NT2/D1 (cell line): Measurements from ENCODE around the gene NCDN.

Source experiments
- DNase-seq: peaks from one replicate; pipeline ENCODE4 v3.0.0-alpha.2; 2011; ENCODE audit warnings: low read depth, low spot score
- H3K27me3 ChIP-seq: 2 replicates; pipeline ENCODE4 v1.6.0; 2011; ENCODE audit warnings: mild to moderate bottlenecking; ENCODE audit not compliant: insufficient read length, insufficient read depth
- H3K36me3 ChIP-seq: 2 replicates; pipeline ENCODE4 v1.6.1; 2011; ENCODE audit warnings: mild to moderate bottlenecking, low read length, mixed read lengths; ENCODE audit not compliant: insufficient read depth, insufficient read length
- H3K4me1 ChIP-seq: 2 replicates; pipeline ENCODE4 v1.5.1; 2011; ENCODE audit not compliant: insufficient read depth, insufficient read length
- H3K4me3 ChIP-seq: 2 replicates; pipeline ENCODE4 v1.5.1; 2011; ENCODE audit warnings: low read depth; ENCODE audit not compliant: insufficient read length
- H3K9ac ChIP-seq: 2 replicates; pipeline ENCODE4 v1.6.0; 2011; ENCODE audit warnings: low read depth; ENCODE audit not compliant: insufficient read length
- H3K9me3 ChIP-seq: 2 replicates; pipeline ENCODE4 v1.5.1; 2011; ENCODE audit warnings: mild to moderate bottlenecking, low read length; ENCODE audit not compliant: insufficient read depth
- SUZ12 ChIP-seq: IDR thresholded peaks from 2 replicates; pipeline ENCODE4 v1.6.1; 2011; ENCODE audit not compliant: insufficient read length, insufficient read depth; ENCODE audit errors: extremely low read depth
- YY1 ChIP-seq: IDR thresholded peaks from 2 replicates; pipeline ENCODE4 v1.6.1; 2011; ENCODE audit not compliant: insufficient read length, insufficient read depth
- ZNF274 ChIP-seq: IDR thresholded peaks from 2 replicates; pipeline ENCODE4 v1.6.1; 2011; ENCODE audit warnings: mild to moderate bottlenecking, low read depth, low read length

The NCDN gene

GRCh38 chr1:35557611-35558373, at the start of gene NCDN:
NCDN (plus strand) TSS chr1:35557799; CDS start chr1:35558191, 392 bp downstream.
- peak within 1 kb of the TSS; percentile 89 for H3K4me3 ChIP-seq
- peak within 1 kb of the TSS; percentile 98 for H3K9ac ChIP-seq
- H3K4me1 ChIP-seq, result peaks cover 10% of the 10 kb centered on the region
- peak; percentile 99 for DNase-seq
- H3K27me3 ChIP-seq, result no peaks in the 10 kb centered on the region
- TF ChIP-seq SUZ12 (no peak), YY1 (peak; percentile 98), ZNF274 (no peak)
- H3K36me3 ChIP-seq, result peaks cover 54% of the 10 kb centered on the region
- no peaks in the 10 kb centered on the region for H3K9me3 ChIP-seq

DNA sequence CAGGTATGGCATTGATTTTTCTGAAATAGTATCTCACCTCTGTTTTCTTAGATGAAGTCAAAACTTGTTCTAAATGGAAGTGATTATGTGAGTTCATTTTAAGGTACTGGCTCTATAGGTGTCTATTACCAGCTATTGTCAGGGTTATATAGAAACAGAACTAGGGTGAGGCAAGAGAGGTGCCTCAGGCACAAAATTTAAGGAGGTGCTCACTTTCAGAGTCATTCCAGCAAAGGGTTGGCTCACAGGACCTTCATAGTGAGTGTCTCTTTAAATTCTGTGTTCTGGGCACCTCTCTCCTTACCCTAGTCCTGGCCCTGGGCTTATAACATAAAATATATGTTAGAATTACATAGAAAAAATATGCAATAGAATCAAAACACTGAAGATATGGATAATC, 49.7 kb upstream of the NCDN start:
- H3K4me3 ChIP-seq, result no peak overlapping the region
- DNase-seq, result no peak
- H3K4me1 ChIP-seq, result no peaks in the 10 kb centered on the region
- H3K9me3 ChIP-seq, result no peaks in the 10 kb centered on the region
- H3K9ac ChIP-seq, result no peak overlapping the region
- TF ChIP-seq SUZ12 (no peak), ZNF274 (no peak), YY1 (no peak)
- peaks cover 13% of the 10 kb centered on the region for H3K36me3 ChIP-seq
- H3K27me3 ChIP-seq, result no peaks in the 10 kb centered on the region

GRCh38 chr1:35509558-35509957, 48.0 kb upstream of the NCDN start:
- Histone ChIP-seq H3K4me1 (no peaks in the 10 kb centered on the region), H3K9me3 (no peaks in the 10 kb centered on the region), H3K36me3 (peaks cover 13% of the 10 kb centered on the region), H3K4me3 (no peak overlapping the region), H3K27me3 (no peaks in the 10 kb centered on the region), H3K9ac (no peak overlapping the region)
- DNase-seq, result no peak
- TF ChIP-seq YY1 (no peak), SUZ12 (no peak), ZNF274 (no peak)

- no peaks in the 10 kb centered on the region for H3K27me3 ChIP-seq
- peaks cover 8% of the 10 kb centered on the region for H3K36me3 ChIP-seq
- no peak overlapping the region for H3K9ac ChIP-seq
- no peak overlapping the region for H3K4me3 ChIP-seq
- no peaks in the 10 kb centered on the region for H3K4me1 ChIP-seq
- no peak for TF ChIP-seq ZNF274
- no peak for TF ChIP-seq YY1
- TF ChIP-seq SUZ12, result no peak
- DNase-seq, result no peak
- H3K9me3 ChIP-seq, result no peaks in the 10 kb centered on the region
Measured at GRCh38 chr1:35511305-35511704, 46.3 kb upstream of the NCDN start.

- H3K36me3 ChIP-seq, result no peaks in the 10 kb centered on the region
- no peaks in the 10 kb centered on the region for H3K4me1 ChIP-seq
- no peaks in the 10 kb centered on the region for H3K27me3 ChIP-seq
- TF ChIP-seq SUZ12 (no peak), YY1 (no peak)
- DNase-seq, result no peak
- H3K9me3 ChIP-seq, result peaks cover 14% of the 10 kb centered on the region
- H3K9ac ChIP-seq, result no peak overlapping the region
- no peak overlapping the region for H3K4me3 ChIP-seq
Measured at GRCh38 chr1:35518183-35518582, 39.4 kb upstream of the NCDN start.

GRCh38 chr1:35519432-35519831, 38.2 kb upstream of the NCDN start:
- Histone ChIP-seq H3K9me3 (peaks cover 14% of the 10 kb centered on the region), H3K4me1 (no peaks in the 10 kb centered on the region), H3K9ac (no peak overlapping the region), H3K4me3 (no peak overlapping the region), H3K27me3 (no peaks in the 10 kb centered on the region), H3K36me3 (no peaks in the 10 kb centered on the region)
- no peak for TF ChIP-seq ZNF274
- TF ChIP-seq YY1, result no peak
- TF ChIP-seq SUZ12, result no peak
- DNase-seq, result no peak

DNA sequence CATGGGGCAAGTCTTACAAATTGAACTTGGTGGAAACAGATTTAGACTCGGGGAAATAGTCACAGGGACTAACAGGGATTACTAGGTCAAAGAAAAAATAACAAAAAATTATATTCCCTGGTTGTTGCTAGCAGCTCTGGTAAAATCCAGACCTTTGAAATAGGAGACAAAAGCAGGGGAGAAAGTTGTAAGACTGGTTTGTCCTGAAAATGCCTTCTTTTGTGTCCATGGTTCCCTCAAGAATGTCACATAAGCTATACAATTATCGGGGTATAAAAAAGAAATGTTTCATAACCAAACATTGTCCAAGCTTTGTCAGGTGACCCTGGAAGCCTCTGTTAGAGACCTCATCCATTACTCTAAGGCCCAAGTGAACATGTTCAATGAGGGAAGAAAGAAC, 33.5 kb upstream of the NCDN start:
- Histone ChIP-seq H3K27me3 (no peaks in the 10 kb centered on the region), H3K36me3 (peaks cover 2% of the 10 kb centered on the region), H3K9ac (no peak overlapping the region), H3K4me1 (no peaks in the 10 kb centered on the region), H3K9me3 (peaks cover 16% of the 10 kb centered on the region), H3K4me3 (no peak overlapping the region)
- TF ChIP-seq SUZ12, result no peak
- TF ChIP-seq YY1, result no peak
- no peak for TF ChIP-seq ZNF274
- DNase-seq, result no peak

DNA sequence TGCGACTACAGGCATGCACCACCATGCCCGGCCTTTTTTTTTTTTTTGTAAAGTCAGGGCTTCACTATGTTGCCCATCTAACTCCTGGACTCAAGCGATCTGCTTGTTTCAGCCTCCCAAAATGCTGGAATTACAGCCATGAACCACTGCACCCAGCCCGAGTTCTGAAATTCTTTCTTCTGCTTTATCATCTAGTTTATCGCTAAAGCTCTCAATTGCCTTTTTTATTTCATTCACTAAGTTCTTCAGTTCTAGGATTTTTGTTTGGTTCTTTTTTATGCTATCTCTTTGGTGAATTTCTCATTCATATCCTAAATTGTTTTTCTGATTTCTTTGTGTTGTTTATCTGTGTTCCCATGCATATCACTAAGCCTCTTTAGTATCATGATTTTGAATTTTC, 27.4 kb upstream of the NCDN start:
- Histone ChIP-seq H3K36me3 (peaks cover 36% of the 10 kb centered on the region), H3K4me1 (no peaks in the 10 kb centered on the region), H3K27me3 (no peaks in the 10 kb centered on the region), H3K9ac (no peak overlapping the region), H3K9me3 (peaks cover 40% of the 10 kb centered on the region), H3K4me3 (no peak overlapping the region)
- TF ChIP-seq SUZ12 (no peak), YY1 (no peak), ZNF274 (no peak)
- no peak for DNase-seq
